NT2/D1 (cell line): ENCODE results near the gene WDFY4.
A peak's percentile ranks its signal among the peaks of the same experiment; 100 is the strongest.

ENCODE experiments used
- DNase-seq: peaks from one replicate; pipeline ENCODE4 v3.0.0-alpha.2; 2011; ENCODE audit warnings: low read depth, low spot score
- H3K27me3 ChIP-seq: 2 replicates; pipeline ENCODE4 v1.6.0; 2011; ENCODE audit warnings: mild to moderate bottlenecking; ENCODE audit not compliant: insufficient read length, insufficient read depth
- H3K36me3 ChIP-seq: 2 replicates; pipeline ENCODE4 v1.6.1; 2011; ENCODE audit warnings: mild to moderate bottlenecking, low read length, mixed read lengths; ENCODE audit not compliant: insufficient read depth, insufficient read length
- H3K4me1 ChIP-seq: 2 replicates; pipeline ENCODE4 v1.5.1; 2011; ENCODE audit not compliant: insufficient read depth, insufficient read length
- H3K4me3 ChIP-seq: 2 replicates; pipeline ENCODE4 v1.5.1; 2011; ENCODE audit warnings: low read depth; ENCODE audit not compliant: insufficient read length
- H3K9ac ChIP-seq: 2 replicates; pipeline ENCODE4 v1.6.0; 2011; ENCODE audit warnings: low read depth; ENCODE audit not compliant: insufficient read length
- H3K9me3 ChIP-seq: 2 replicates; pipeline ENCODE4 v1.5.1; 2011; ENCODE audit warnings: mild to moderate bottlenecking, low read length; ENCODE audit not compliant: insufficient read depth
- SUZ12 ChIP-seq: IDR thresholded peaks from 2 replicates; pipeline ENCODE4 v1.6.1; 2011; ENCODE audit not compliant: insufficient read length, insufficient read depth; ENCODE audit errors: extremely low read depth
- YY1 ChIP-seq: IDR thresholded peaks from 2 replicates; pipeline ENCODE4 v1.6.1; 2011; ENCODE audit not compliant: insufficient read length, insufficient read depth
- ZNF274 ChIP-seq: IDR thresholded peaks from 2 replicates; pipeline ENCODE4 v1.6.1; 2011; ENCODE audit warnings: mild to moderate bottlenecking, low read depth, low read length

The WDFY4 gene

GRCh38 chr10:48770561-48771089 lies 86.0 kb downstream of the WDFY4 start:
- H3K9ac ChIP-seq, result no peak overlapping the region
- H3K36me3 ChIP-seq, result no peaks in the 10 kb centered on the region
- TF ChIP-seq ZNF274, result no peak
- no peak for TF ChIP-seq YY1
- TF ChIP-seq SUZ12, result no peak

DNA sequence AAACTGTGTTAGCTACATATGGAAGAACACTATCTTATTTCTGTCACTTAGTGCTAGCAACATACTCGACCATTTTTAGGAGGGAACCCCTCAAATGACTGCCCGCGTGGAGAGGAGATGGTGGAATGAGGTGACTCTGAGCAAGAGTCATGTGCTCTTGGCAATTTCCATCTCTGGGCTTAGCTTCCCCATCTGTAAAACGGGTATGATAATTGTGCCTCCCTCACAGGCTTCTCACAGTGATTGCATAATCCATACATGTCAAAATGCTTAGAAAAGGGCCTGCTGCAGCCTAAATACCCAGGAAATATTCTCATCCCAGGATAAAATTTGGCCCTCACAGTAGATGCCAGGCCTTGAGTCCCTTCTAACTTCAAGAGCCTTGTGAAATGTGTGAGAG lies 86.6 kb downstream of the WDFY4 start:
- DNase-seq, result no peak
- Histone ChIP-seq H3K4me3 (no peak overlapping the region), H3K4me1 (peaks cover 3% of the 10 kb centered on the region), H3K9me3 (no peaks in the 10 kb centered on the region), H3K9ac (no peak overlapping the region), H3K36me3 (no peaks in the 10 kb centered on the region), H3K27me3 (no peaks in the 10 kb centered on the region)
- TF ChIP-seq YY1, result no peak
- TF ChIP-seq ZNF274, result no peak
- TF ChIP-seq SUZ12, result no peak

More at GRCh38 chr10:48770561-48771089, 86.0 kb downstream of the WDFY4 start:
- Histone ChIP-seq H3K4me1 (peaks cover 3% of the 10 kb centered on the region), H3K4me3 (no peak overlapping the region), H3K27me3 (no peaks in the 10 kb centered on the region), H3K9me3 (no peaks in the 10 kb centered on the region)
- no peak for DNase-seq

- Histone ChIP-seq H3K4me1 (peaks cover 3% of the 10 kb centered on the region), H3K27me3 (no peaks in the 10 kb centered on the region), H3K4me3 (no peak overlapping the region), H3K36me3 (no peaks in the 10 kb centered on the region), H3K9ac (no peak overlapping the region), H3K9me3 (no peaks in the 10 kb centered on the region)
- DNase-seq, result peak; percentile 3
- no peak for TF ChIP-seq SUZ12
- no peak for TF ChIP-seq YY1
- TF ChIP-seq ZNF274, result no peak
Measured at GRCh38 chr10:48772059-48772458, 87.4 kb downstream of the WDFY4 start.

- Histone ChIP-seq H3K36me3 (no peaks in the 10 kb centered on the region), H3K4me3 (no peak overlapping the region), H3K9me3 (no peaks in the 10 kb centered on the region), H3K27me3 (no peaks in the 10 kb centered on the region), H3K4me1 (peaks cover 3% of the 10 kb centered on the region), H3K9ac (no peak overlapping the region)
- DNase-seq, result no peak
- TF ChIP-seq YY1 (no peak), SUZ12 (no peak), ZNF274 (no peak)
Measured at GRCh38 chr10:48773580-48773979, 88.9 kb downstream of the WDFY4 start.

GRCh38 chr10:48774416-48775205 lies 89.9 kb downstream of the WDFY4 start:
- Histone ChIP-seq H3K4me3 (no peak overlapping the region), H3K9me3 (no peaks in the 10 kb centered on the region), H3K9ac (no peak overlapping the region), H3K4me1 (peaks cover 3% of the 10 kb centered on the region), H3K36me3 (no peaks in the 10 kb centered on the region), H3K27me3 (no peaks in the 10 kb centered on the region)
- no peak for DNase-seq
- TF ChIP-seq SUZ12 (no peak), ZNF274 (no peak), YY1 (no peak)

- Histone ChIP-seq H3K36me3 (no peaks in the 10 kb centered on the region), H3K9ac (no peak overlapping the region), H3K27me3 (no peaks in the 10 kb centered on the region), H3K9me3 (no peaks in the 10 kb centered on the region), H3K4me1 (peaks cover 3% of the 10 kb centered on the region), H3K4me3 (no peak overlapping the region)
- DNase-seq, result no peak
- TF ChIP-seq YY1 (no peak), SUZ12 (no peak), ZNF274 (no peak)
Measured at GRCh38 chr10:48775206-48775517, 90.5 kb downstream of the WDFY4 start.

- TF ChIP-seq ZNF274 (no peak), SUZ12 (no peak), YY1 (no peak)
- Histone ChIP-seq H3K36me3 (no peaks in the 10 kb centered on the region), H3K9ac (no peak overlapping the region), H3K4me1 (peaks cover 3% of the 10 kb centered on the region), H3K9me3 (no peaks in the 10 kb centered on the region), H3K4me3 (no peak overlapping the region), H3K27me3 (no peaks in the 10 kb centered on the region)
- no peak for DNase-seq
Measured at GRCh38 chr10:48776005-48776522, 91.4 kb downstream of the WDFY4 start.
